Calu3 (cell line): ENCODE data around the gene MYBPH. TPM values are rescaled to one million over a fixed set of nuclear protein-coding genes. Genes with fewer than 3 reads are reported as not detected.

Experiments used
- BruUV-seq: library from RNA; stranded (reverse); fragments of 400-500 nt; replicated peaks from 2 replicates; lab custom pipeline; 2021; lab: Mats Ljungman, UMichigan
- CTCF ChIA-PET: fragments of 300-600 bp; sonication (Branson Sonifier 250); formaldehyde crosslinking; loops from one replicate; lab custom pipeline; 2022; ENCODE audit warnings: antibody characterized with exemption; lab: Charles Lee
- DNase-seq: peaks from one replicate; pipeline ENCODE4 v3.0.0; 2022
- H3K27ac Mint-ChIP-seq: one replicate; pipeline ENCODE4 v1.8.0; 2022; ENCODE audit warnings: mixed read lengths; ENCODE audit not compliant: unreplicated experiment
- H3K27me3 Mint-ChIP-seq: one replicate; pipeline ENCODE4 v1.8.0; 2022; ENCODE audit warnings: mixed read lengths; ENCODE audit not compliant: unreplicated experiment
- H3K36me3 Mint-ChIP-seq: one replicate; pipeline ENCODE4 v1.8.0; 2022; ENCODE audit warnings: mild to moderate bottlenecking, moderate library complexity, mixed read lengths; ENCODE audit not compliant: insufficient read depth, unreplicated experiment
- H3K4me1 Mint-ChIP-seq: one replicate; pipeline ENCODE4 v1.8.0; 2022; ENCODE audit warnings: mild to moderate bottlenecking, low read depth, mixed read lengths; ENCODE audit not compliant: unreplicated experiment
- H3K4me3 Mint-ChIP-seq: one replicate; pipeline ENCODE4 v1.8.0; 2022; ENCODE audit warnings: mild to moderate bottlenecking, low read depth, moderate library complexity, mixed read lengths; ENCODE audit not compliant: unreplicated experiment
- H3K9me3 Mint-ChIP-seq: one replicate; pipeline ENCODE4 v1.8.0; 2022; ENCODE audit warnings: low read depth, mixed read lengths; ENCODE audit not compliant: unreplicated experiment
- intact Hi-C: fragments of 100-400 bp; cut with micrococcal nuclease; formaldehyde crosslinking; loops from one replicate; pipeline ENCODE4 v1.10.0; 2022; ENCODE audit not compliant: unreplicated experiment
- total RNA-seq: library from RNA; stranded (reverse); gene quantifications from 2 replicates; pipeline ENCODE4 v1.2.3, GENCODE V29; 2022
- TF ChIP-seq, protein P1 (sequence below): fragments of 200-600 bp; IDR thresholded peaks from one replicate; pipeline ENCODE4 v1.8.0; 2022; ENCODE audit warnings: antibody characterized with exemption; ENCODE audit not compliant: unreplicated experiment

MYBPH gene
- total RNA-seq, 1 experiment from 2014 or later: not detected

DNA sequence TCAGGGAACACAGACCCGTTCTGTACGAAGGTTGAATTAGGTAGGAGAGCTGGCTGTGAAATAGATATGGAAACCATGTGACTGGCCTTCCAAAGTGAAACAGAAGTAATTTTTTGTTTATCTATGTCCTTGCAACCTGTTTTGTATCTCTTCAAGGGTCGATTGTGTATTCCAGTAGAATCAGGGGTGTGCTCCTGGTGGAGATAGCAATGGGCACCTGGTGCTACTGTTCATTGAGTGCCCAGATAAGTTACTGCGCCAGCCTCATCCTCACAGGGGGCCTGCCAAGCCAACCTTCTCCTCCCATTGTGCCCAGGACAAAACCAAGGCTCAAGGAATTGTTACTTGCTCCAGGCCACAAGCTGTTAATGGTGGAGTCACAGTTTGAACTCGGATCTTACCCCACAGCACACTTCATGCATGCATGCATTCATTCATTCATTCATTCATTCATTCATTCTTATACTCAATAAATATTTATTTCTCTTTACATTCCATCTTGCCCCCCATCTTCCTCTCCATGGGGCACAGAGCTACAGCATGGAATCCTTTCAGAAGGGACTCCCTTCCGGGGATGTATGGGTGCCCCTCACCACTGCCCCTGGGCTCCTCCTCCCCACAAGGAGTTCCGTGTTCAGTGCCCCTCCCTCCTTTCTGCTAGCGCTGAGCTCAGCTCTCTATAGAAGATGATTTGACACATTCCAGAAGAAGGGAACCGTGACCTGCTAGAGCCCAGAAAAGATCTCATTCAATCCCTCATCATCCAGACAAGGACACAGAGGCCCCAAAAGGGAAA lies 24.1 kb downstream of the MYBPH start:
- Mint-ChIP-seq H3K27me3 (peaks cover 44% of the 10 kb centered on the region), H3K4me1 (peaks cover 10% of the 10 kb centered on the region), H3K27ac (no peak overlapping the region), H3K9me3 (no peaks in the 10 kb centered on the region), H3K4me3 (no peak overlapping the region), H3K36me3 (no peaks in the 10 kb centered on the region)
- TF ChIP-seq, protein P1, sequence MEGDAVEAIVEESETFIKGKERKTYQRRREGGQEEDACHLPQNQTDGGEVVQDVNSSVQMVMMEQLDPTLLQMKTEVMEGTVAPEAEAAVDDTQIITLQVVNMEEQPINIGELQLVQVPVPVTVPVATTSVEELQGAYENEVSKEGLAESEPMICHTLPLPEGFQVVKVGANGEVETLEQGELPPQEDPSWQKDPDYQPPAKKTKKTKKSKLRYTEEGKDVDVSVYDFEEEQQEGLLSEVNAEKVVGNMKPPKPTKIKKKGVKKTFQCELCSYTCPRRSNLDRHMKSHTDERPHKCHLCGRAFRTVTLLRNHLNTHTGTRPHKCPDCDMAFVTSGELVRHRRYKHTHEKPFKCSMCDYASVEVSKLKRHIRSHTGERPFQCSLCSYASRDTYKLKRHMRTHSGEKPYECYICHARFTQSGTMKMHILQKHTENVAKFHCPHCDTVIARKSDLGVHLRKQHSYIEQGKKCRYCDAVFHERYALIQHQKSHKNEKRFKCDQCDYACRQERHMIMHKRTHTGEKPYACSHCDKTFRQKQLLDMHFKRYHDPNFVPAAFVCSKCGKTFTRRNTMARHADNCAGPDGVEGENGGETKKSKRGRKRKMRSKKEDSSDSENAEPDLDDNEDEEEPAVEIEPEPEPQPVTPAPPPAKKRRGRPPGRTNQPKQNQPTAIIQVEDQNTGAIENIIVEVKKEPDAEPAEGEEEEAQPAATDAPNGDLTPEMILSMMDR: no peak
- no TSS peak for BruUV-seq
- CTCF ChIA-PET: no interaction called here
- DNase-seq: no peak
- intact Hi-C loops: no loop called here

DNA sequence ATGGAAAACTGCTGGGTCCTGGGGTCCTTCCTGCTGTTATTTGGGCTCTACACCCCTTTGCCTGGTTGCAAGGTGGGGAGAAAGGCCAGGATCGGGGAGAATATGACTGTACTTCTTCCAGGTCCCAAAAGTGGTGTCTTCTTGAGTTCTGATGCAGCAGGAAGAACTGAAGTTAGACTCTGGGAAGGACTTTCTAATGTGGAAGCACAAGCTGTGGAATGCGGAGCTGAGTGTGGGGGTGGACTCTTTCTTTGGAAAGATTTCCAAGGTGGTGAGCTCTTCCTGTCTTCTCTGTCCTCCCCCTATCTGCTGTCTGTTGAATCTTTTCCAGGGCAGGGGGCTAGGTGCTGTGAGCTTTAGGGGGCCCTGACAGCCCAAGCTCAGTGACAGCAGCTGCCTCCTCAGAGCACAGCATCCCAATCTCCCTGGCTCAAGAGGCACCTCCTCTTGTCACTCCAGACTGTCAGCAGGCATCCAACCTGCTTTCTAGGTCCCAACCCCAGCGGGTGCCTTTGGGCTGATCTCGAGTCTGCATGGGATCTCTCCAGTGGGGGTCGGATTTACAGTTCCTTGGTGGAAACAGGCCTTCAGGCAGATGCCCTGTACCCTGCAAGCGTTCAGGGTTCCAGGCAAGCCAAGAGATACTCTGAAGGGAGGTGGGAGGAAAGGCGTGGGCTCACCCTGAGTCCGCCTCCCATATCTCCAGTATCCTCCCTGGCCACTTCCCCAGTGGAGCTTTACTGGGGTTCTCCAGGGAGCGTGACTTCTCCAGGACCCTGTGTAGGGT lies 24.9 kb downstream of the MYBPH start:
- H3K4me3 Mint-ChIP-seq: no peak overlapping the region
- H3K4me1 Mint-ChIP-seq: peaks cover 2% of the 10 kb centered on the region
- peaks cover 44% of the 10 kb centered on the region for H3K27me3 Mint-ChIP-seq
- CTCF ChIA-PET: interaction anchor here (0.6 kb wide), 1 partner anchor 1059 kb away, joined by 8 read pairs; no protein-coding TSS in a partner anchor
- no peak overlapping the region for H3K27ac Mint-ChIP-seq
- H3K9me3 Mint-ChIP-seq: no peaks in the 10 kb centered on the region
- BruUV-seq: no TSS peak
- H3K36me3 Mint-ChIP-seq: no peaks in the 10 kb centered on the region
- TF ChIP-seq, protein P1: no peak
- DNase-seq: no peak
- intact Hi-C loops: no loop called here

GRCh38 chr1:203149188-203149840 lies 26.3 kb downstream of the MYBPH start:
- no peaks in the 10 kb centered on the region for H3K9me3 Mint-ChIP-seq
- peaks cover 9% of the 10 kb centered on the region for H3K4me1 Mint-ChIP-seq
- TF ChIP-seq, protein P1: no peak
- H3K4me3 Mint-ChIP-seq: no peak overlapping the region
- CTCF ChIA-PET: interaction anchor here (0.7 to 1.2 kb wide), 3 partner anchors 21 to 32 kb away, joined by 3 read pairs; no protein-coding TSS in a partner anchor
- peaks cover 44% of the 10 kb centered on the region for H3K27me3 Mint-ChIP-seq
- no peaks in the 10 kb centered on the region for H3K36me3 Mint-ChIP-seq
- intact Hi-C loops: no loop called here
- no TSS peak for BruUV-seq
- DNase-seq: no peak
- no peak overlapping the region for H3K27ac Mint-ChIP-seq

DNA sequence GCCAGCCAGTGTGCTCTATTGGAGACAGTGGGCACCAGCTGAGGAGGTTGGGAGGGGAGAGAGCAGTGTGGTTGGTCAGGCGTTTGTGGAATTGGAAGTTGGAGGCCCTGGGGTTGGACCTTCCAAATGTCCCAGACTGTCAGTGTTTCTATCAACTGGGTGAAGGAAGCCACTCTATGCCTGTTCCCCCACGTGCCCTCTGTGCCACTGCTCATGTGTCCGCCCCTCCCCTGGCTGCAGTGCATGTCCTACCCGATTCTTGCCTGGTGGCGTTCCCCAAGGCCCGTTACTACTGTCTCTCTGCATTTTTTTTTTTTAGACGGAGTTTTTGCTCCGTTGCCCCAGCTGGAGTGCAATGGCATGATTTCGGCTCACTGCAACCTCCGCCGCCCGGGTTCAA lies 27.0 kb downstream of the MYBPH start:
- Mint-ChIP-seq H3K36me3 (no peaks in the 10 kb centered on the region), H3K4me3 (no peak overlapping the region), H3K27me3 (peaks cover 44% of the 10 kb centered on the region), H3K9me3 (no peaks in the 10 kb centered on the region), H3K27ac (no peak overlapping the region), H3K4me1 (peaks cover 16% of the 10 kb centered on the region)
- no peak for DNase-seq
- CTCF ChIA-PET: interaction anchor here (0.7 to 1.3 kb wide), 7 partner anchors 8 to 31 kb away, joined by 3 to 5 read pairs (median 3); no protein-coding TSS in a partner anchor
- TF ChIP-seq, protein P1: no peak
- no TSS peak for BruUV-seq
- intact Hi-C loops: no loop called here
